ENCODE results near the gene CCS.

Gene CCS

GRCh38 chr11:66643745-66644437 is 50.9 kb downstream of the CCS start:
- no peaks in the 10 kb centered on the region for H3K27me3 Mint-ChIP-seq
- H3K27ac Mint-ChIP-seq (ENCODE audit: low read depth) = peak overlapping the region; percentile 75
- H3K36me3 Mint-ChIP-seq (ENCODE audit: insufficient read depth) = peaks cover 94% of the 10 kb centered on the region
- peaks cover 91% of the 10 kb centered on the region for H3K4me1 Mint-ChIP-seq
- no peaks in the 10 kb centered on the region for H3K9me3 Mint-ChIP-seq
- DNase-seq (ENCODE audit: low spot score in 2 of 2) = no peak
- no peak for ATAC-seq (replicated peaks; ENCODE audit: extremely low read depth, poor library complexity, severe bottlenecking)
- peak overlapping the region; percentile 99 for H3K4me3 Mint-ChIP-seq

GRCh38 chr11:66646828-66647227 is 53.8 kb downstream of the CCS start:
- H3K36me3 Mint-ChIP-seq (ENCODE audit: insufficient read depth) = peaks cover 91% of the 10 kb centered on the region
- DNase-seq (ENCODE audit: low spot score in 2 of 2) (no peak), ATAC-seq (replicated peaks; ENCODE audit: extremely low read depth, poor library complexity, severe bottlenecking) (no peak)
- H3K4me1 Mint-ChIP-seq = peaks cover 66% of the 10 kb centered on the region
- peak overlapping the region; percentile 58 for H3K27ac Mint-ChIP-seq (ENCODE audit: low read depth)
- no peaks in the 10 kb centered on the region for H3K9me3 Mint-ChIP-seq
- H3K4me3 Mint-ChIP-seq = no peak overlapping the region
- H3K27me3 Mint-ChIP-seq = no peaks in the 10 kb centered on the region

DNA sequence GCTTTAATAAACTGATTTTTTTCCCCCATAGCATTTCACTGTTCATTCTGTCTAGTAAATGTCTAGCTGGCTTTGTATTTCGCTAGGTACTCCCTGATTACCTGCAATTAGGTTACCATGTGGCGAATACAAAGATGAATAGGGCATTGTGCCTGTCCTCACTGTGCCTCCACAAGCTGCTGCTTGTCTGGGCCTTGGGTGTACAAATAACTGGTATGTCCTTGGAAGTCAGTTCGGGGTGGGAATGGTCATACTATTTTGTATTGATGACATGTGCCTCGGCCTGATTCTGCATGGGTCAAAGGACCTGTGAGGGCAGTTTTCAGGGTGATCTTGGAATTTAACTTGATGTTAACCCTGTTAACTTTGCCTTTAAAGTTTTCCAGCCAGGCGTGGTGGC is 56.9 kb downstream of the CCS start:
- no peaks in the 10 kb centered on the region for H3K27me3 Mint-ChIP-seq
- no peak overlapping the region for H3K4me3 Mint-ChIP-seq
- H3K27ac Mint-ChIP-seq (ENCODE audit: low read depth) = no peak overlapping the region
- peaks cover 87% of the 10 kb centered on the region for H3K36me3 Mint-ChIP-seq (ENCODE audit: insufficient read depth)
- no peaks in the 10 kb centered on the region for H3K9me3 Mint-ChIP-seq
- DNase-seq (ENCODE audit: low spot score in 2 of 2) = no peak
- H3K4me1 Mint-ChIP-seq = peaks cover 49% of the 10 kb centered on the region
- ATAC-seq (replicated peaks; ENCODE audit: extremely low read depth, poor library complexity, severe bottlenecking) = no peak

DNA sequence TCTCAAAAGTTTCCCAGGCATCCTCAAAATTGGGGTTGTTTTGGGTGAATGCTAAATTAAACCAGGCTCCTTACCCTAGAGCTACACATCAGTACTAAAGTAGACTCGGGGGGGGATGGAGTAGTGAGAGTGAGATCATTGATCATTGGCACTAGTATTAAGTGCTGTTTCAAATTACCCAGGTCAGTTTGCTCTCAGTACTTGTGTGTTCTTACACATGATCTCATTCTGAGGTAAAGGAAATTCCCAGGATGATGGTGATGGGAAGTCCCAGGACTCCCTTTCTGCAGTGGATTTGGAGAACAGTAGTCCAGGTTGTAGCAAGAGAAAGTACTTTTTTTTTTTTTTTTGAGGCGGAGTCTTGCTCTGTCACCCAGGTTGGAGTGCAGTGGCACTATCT is 58.0 kb downstream of the CCS start:
- peaks cover 82% of the 10 kb centered on the region for H3K36me3 Mint-ChIP-seq (ENCODE audit: insufficient read depth)
- no peak for ATAC-seq (replicated peaks; ENCODE audit: extremely low read depth, poor library complexity, severe bottlenecking)
- H3K27ac Mint-ChIP-seq (ENCODE audit: low read depth) = no peak overlapping the region

GRCh38 chr11:66652651-66653050 is 59.7 kb downstream of the CCS start:
- Mint-ChIP-seq H3K4me3 (no peak overlapping the region), H3K36me3 (ENCODE audit: insufficient read depth) (peaks cover 72% of the 10 kb centered on the region)

More for the DNA sequence above, 58.0 kb downstream of the CCS start:
- Mint-ChIP-seq H3K27me3 (no peaks in the 10 kb centered on the region), H3K9me3 (no peaks in the 10 kb centered on the region), H3K4me1 (peaks cover 38% of the 10 kb centered on the region), H3K4me3 (no peak overlapping the region)
- no peak for DNase-seq (ENCODE audit: low spot score in 2 of 2)

DNA sequence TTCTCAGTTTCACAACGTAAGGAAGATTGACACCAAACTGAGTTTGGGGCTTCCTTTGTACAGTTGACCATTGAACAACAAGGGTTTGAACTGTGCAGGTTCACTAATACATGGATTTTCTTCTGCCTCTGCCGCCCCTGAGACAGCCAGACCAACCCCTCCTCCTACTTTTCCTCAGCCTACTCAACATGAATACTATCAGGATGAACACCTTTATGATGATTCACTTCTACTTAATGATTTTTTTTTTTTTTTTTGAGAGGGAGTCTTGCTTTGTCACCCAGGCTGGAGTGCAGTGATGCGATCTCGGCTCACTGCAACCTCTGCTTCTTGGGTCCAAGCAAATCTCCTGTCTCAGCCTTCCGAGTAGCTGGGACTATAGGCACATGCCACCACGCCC is 60.1 kb downstream of the CCS start:
- H3K4me3 Mint-ChIP-seq = no peak overlapping the region
- H3K27ac Mint-ChIP-seq (ENCODE audit: low read depth) = peak overlapping the region; percentile 51
- DNase-seq (ENCODE audit: low spot score in 2 of 2) = no peak
- peaks cover 24% of the 10 kb centered on the region for H3K4me1 Mint-ChIP-seq
- no peak for ATAC-seq (replicated peaks; ENCODE audit: extremely low read depth, poor library complexity, severe bottlenecking)
- H3K9me3 Mint-ChIP-seq = no peaks in the 10 kb centered on the region
- peaks cover 72% of the 10 kb centered on the region for H3K36me3 Mint-ChIP-seq (ENCODE audit: insufficient read depth)
- H3K27me3 Mint-ChIP-seq = no peaks in the 10 kb centered on the region

More at GRCh38 chr11:66652651-66653050, 59.7 kb downstream of the CCS start:
- peaks cover 24% of the 10 kb centered on the region for H3K4me1 Mint-ChIP-seq
- peak overlapping the region; percentile 51 for H3K27ac Mint-ChIP-seq (ENCODE audit: low read depth)
- DNase-seq (ENCODE audit: low spot score in 2 of 2) (no peak), ATAC-seq (replicated peaks; ENCODE audit: extremely low read depth, poor library complexity, severe bottlenecking) (no peak)
- no peaks in the 10 kb centered on the region for H3K27me3 Mint-ChIP-seq
- H3K9me3 Mint-ChIP-seq = no peaks in the 10 kb centered on the region
